Central memory CD8-positive, alpha-beta T cell (primary cell): ENCODE data around the gene ZFTA.
A peak's percentile ranks its signal among the peaks of the same experiment; 100 is the strongest.
"Not testable (repeated sequence)": the region's sequence is repeated elsewhere in the genome, so short reads cannot be mapped to it uniquely, and the experiment has no call there.

Source experiments
- ATAC-seq: fragments of 150-1000 bp; cut with Tn5 transposase; replicated peaks from 2 replicates; pipeline ENCODE4 v1.10.0; 2022; ENCODE audit warnings: mild to moderate bottlenecking, moderate FRiP score, moderate number of reproducible peaks; ENCODE audit not compliant: poor library complexity, severe bottlenecking; ENCODE audit errors: extremely low read depth
- DNase-seq, 2 donors: peaks; one replicate each; pipeline ENCODE4 v3.0.0; 2021; ENCODE audit warnings: low spot score in 2 of 2
- H3K27ac Mint-ChIP-seq: one replicate; pipeline ENCODE4 v1.8.0; 2022; ENCODE audit warnings: low read depth, mild to moderate bottlenecking, moderate library complexity, mixed read lengths
- H3K27me3 Mint-ChIP-seq: one replicate; pipeline ENCODE4 v1.8.0; 2022; ENCODE audit warnings: mixed read lengths
- H3K36me3 Mint-ChIP-seq: one replicate; pipeline ENCODE4 v1.8.0; 2022; ENCODE audit warnings: mild to moderate bottlenecking, moderate library complexity, mixed read lengths; ENCODE audit not compliant: insufficient read depth
- H3K4me1 Mint-ChIP-seq: one replicate; pipeline ENCODE4 v1.8.0; 2022; ENCODE audit warnings: mixed read lengths
- H3K4me3 Mint-ChIP-seq: one replicate; pipeline ENCODE4 v1.8.0; 2022; ENCODE audit warnings: mild to moderate bottlenecking, moderate library complexity, mixed read lengths
- H3K9me3 Mint-ChIP-seq: one replicate; pipeline ENCODE4 v1.8.0; 2022; ENCODE audit warnings: mixed read lengths

The ZFTA gene

DNA sequence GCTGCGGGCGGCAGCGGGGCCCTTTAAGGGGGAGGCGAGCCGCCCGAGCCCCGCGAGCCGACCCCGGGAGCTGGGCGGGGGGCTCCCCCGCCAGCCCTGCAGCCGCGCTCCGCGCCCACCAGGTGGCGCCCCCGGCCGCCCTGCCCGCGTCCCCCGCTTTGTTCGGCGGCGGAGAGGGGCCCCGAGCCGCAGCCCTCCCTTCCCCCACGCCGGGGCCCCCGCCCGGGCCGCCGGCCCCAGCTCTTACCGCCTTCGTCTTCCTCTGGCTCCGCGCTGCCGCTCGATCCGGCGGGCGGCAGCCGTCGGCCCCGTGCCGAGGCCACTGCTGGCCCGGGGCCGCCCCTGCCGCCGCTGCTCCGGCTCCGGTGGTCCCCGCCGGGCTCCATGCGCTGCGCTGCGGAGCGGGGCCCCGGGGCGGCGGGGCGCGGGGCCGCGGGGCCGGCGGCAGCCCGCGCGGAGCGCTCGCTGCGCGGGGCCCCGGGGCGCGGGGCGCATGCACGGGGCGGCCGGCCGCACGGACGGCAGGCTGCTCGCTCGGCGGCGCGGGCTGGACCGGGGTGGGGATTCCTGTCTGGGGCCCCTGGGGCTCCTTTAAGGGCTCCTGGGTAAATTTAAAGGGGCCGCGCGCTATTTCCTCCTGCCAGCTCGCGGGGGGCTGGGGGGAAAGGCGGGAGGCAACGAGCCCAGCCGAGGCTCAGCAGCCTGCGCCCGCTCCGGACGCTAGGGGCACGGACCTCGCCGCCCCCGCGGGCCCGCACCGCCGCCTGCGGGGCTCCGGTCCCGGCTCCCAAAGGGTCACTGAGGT lies at the start of gene ZFTA:
ZFTA (minus strand) TSS at position 539 of the 805 bp plus-strand sequence; CDS start at position 386, 153 bp downstream.
- H3K9me3 Mint-ChIP-seq, result no peaks in the 10 kb centered on the region
- DNase-seq, result peak; percentile 39 to 55

DNA sequence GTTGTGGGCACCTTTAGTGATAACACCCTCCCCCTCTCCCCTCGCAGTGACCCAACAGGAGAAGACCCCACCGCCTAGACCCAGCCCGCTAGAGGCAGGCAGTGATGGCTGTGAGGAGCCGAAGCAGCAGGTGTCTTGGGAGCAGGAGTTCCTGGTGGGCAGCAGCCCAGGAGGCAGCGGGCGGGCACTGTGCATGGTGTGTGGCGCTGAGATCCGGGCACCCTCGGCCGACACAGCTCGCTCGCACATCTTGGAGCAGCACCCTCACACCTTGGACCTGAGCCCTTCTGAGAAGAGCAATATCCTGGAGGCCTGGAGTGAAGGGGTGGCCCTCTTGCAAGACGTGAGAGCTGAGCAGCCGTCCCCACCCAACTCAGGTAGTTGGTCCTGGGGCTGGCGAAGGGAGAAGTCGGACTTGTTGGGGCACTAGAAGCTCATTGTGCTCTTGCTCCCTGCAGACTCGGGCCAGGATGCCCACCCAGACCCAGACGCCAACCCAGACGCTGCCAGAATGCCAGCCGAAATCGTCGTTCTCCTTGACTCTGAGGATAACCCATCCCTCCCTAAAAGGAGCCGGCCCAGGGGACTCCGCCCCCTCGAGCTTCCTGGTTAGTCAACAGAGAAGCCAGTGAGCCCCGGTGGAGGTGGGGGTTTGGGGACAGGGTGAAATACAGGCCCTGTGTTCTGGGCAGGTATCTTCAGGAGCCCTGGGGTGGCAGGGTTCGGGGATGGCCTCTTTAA lies 49.4 kb upstream of the ZFTA start:
- Mint-ChIP-seq H3K4me3 (no peak overlapping the region), H3K4me1 (peaks cover 9% of the 10 kb centered on the region), H3K36me3 (peaks cover 31% of the 10 kb centered on the region), H3K27me3 (no peaks in the 10 kb centered on the region), H3K27ac (peak overlapping the region; percentile 9), H3K9me3 (no peaks in the 10 kb centered on the region)
- ATAC-seq (no peak), DNase-seq (no peak)

More for the DNA sequence above, at the start of gene ZFTA:
- peaks cover 6% of the 10 kb centered on the region for H3K36me3 Mint-ChIP-seq
- peak; percentile 61 for ATAC-seq
- peaks cover 10% of the 10 kb centered on the region for H3K27me3 Mint-ChIP-seq
- H3K4me3 Mint-ChIP-seq, result peak within 1 kb of the TSS; percentile 99
- peaks cover 9% of the 10 kb centered on the region for H3K4me1 Mint-ChIP-seq
- H3K27ac Mint-ChIP-seq, result peak within 1 kb of the TSS; percentile 96

DNA sequence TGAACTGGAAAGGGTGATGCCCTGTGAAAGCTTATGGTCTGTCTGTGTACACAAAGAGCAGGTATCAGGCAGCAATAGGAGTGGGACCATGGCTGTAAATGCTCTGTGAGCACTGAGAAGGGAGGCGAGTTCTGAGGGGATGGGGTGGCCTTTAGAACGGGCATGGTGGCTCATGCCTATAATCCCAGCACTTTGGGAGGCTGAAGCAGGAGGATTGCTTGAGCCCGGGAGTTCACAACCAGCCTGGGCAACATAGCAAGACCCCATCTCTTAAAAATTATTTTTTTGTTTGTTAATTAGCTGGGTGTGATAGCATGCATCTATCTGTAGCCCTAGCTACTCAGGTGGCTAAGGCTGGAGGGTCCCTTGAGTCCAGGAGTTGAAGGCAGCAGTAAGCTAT lies 48.2 kb upstream of the ZFTA start:
- H3K36me3 Mint-ChIP-seq, result peaks cover 21% of the 10 kb centered on the region
- no peak overlapping the region for H3K27ac Mint-ChIP-seq
- no peak overlapping the region for H3K4me3 Mint-ChIP-seq
- no peaks in the 10 kb centered on the region for H3K9me3 Mint-ChIP-seq
- no peaks in the 10 kb centered on the region for H3K27me3 Mint-ChIP-seq
- DNase-seq (no peak), ATAC-seq (no peak)
- peaks cover 9% of the 10 kb centered on the region for H3K4me1 Mint-ChIP-seq

DNA sequence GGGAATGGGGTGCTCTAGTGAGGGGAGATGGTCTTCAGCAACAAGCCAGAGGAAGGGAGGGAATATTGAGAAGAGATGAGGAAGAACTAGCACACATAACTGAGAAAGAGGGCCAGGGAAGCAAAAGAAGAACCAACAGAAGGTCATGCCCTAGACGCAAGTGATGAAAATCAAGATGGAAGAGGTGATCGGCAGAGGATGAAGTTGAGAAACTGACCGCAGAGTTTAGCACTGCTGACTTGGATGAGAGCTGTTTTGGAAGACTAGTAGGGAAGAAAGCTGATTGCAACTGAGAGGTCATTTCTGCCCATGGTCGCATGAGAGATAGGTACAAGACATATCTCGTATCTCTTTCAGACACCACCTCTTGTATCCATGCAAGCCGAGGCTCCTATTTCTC lies 47.6 kb upstream of the ZFTA start:
- Mint-ChIP-seq H3K4me3 (no peak overlapping the region), H3K27ac (no peak overlapping the region), H3K9me3 (no peaks in the 10 kb centered on the region), H3K36me3 (peaks cover 17% of the 10 kb centered on the region), H3K4me1 (peaks cover 9% of the 10 kb centered on the region), H3K27me3 (no peaks in the 10 kb centered on the region)
- ATAC-seq (no peak), DNase-seq (no peak)

DNA sequence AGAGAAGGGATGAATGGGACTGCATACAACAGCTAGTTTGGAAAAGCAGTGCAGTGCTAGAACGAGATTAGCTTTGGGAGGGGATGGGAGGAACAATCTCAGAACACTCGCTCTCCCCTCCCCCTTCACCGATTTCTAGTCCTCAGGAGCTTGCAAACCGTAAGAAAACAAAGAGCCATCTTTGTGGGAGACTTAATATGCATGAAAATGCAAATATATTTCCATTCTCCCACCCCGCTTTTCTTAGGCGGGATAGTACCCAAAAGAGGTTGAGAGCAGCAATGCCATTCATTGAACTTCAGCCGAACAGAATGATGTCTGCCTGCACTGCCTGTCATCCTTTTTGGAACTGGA lies 45.8 kb upstream of the ZFTA start:
- H3K27me3 Mint-ChIP-seq, result no peaks in the 10 kb centered on the region
- no peak overlapping the region for H3K27ac Mint-ChIP-seq
- H3K4me3 Mint-ChIP-seq, result peak overlapping the region; percentile 69
- H3K9me3 Mint-ChIP-seq, result no peaks in the 10 kb centered on the region
- no peak for DNase-seq
- H3K36me3 Mint-ChIP-seq, result peaks cover 2% of the 10 kb centered on the region
- H3K4me1 Mint-ChIP-seq, result peaks cover 9% of the 10 kb centered on the region
- no peak for ATAC-seq

DNA sequence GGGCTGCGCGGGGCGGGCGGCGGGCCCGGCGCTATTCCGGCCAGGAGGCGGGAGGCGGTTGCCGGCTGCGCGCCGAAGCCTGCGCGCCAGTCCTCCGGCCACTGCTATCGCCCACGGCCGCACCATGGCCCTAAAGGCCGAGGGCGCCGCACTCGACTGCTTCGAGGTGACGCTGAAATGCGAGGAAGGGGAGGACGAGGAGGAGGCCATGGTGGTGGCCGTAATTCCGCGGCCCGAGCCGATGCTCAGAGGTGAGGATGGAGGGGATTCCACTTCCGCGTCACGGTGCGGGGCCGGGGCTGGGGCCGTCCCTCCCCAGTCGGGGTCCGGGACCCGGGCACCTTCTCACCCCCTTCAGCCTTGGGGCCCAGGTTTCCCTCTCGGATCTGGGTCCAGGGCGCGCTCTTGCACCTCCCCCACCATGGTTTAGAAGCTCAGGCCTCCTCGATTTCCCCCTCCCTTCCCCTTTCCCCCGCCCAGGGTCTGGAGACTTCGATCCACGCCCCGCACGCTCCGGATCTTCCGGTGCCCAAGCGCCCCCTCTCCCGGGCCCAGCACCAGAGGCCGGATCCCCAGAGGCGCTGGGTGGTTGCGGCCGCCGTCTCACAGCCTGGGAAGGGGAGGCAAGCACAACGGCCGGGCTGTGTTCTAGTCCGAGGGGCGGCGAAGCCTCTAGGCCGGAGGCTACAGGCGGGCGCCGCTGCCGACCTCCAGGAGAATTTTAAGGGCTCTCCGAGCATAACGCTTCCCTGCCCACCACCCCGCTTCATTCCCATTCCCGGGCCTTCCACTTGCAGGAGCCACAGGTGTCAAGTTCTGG lies 45.2 kb upstream of the ZFTA start:
- Mint-ChIP-seq H3K27ac (no peak overlapping the region), H3K9me3 (no peaks in the 10 kb centered on the region), H3K4me1 (peaks cover 9% of the 10 kb centered on the region), H3K36me3 (peaks cover 2% of the 10 kb centered on the region), H3K27me3 (no peaks in the 10 kb centered on the region), H3K4me3 (peak overlapping the region; percentile 69)
- ATAC-seq, result peak; percentile 29
- no peak for DNase-seq

DNA sequence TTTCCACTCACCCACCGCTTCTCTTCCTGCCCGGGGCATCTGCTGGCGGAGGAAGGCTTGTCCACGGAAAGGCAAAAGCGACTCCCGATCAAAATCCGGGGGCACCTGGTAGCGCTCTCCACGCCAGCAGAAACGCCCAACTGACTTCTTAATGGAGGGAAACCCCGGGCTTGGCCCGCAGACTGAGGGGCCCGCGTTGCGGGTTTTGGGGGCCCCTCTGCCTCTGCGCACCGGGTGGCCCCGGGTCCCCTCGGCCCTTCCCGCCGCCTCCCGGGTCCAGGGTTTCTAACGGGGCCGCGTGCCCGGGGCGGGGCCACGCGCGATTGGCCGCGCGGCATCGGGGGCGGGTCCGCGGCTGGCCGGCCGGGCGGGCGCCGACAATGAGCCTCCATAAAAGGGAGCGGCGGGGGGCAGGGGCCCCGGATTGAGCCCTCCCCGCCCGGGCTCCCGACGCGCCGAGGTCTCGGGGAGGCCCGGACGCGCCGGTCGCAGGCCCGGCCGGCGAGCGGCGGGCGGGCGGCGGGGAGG lies 44.5 kb upstream of the ZFTA start, which contains the start of gene SPINDOC:
SPINDOC (plus strand) TSS at position 422 of the 528 bp plus-strand sequence. CDS start 231 bp downstream, outside the sequence.
- ATAC-seq (peak; percentile 85), DNase-seq (peak; percentile 33 to 34)
- Mint-ChIP-seq H3K27ac (no peak within 1 kb of the TSS), H3K4me3 (peak within 1 kb of the TSS; percentile 69), H3K9me3 (no peaks in the 10 kb centered on the region), H3K27me3 (no peaks in the 10 kb centered on the region), H3K36me3 (peaks cover 2% of the 10 kb centered on the region), H3K4me1 (peaks cover 9% of the 10 kb centered on the region)

DNA sequence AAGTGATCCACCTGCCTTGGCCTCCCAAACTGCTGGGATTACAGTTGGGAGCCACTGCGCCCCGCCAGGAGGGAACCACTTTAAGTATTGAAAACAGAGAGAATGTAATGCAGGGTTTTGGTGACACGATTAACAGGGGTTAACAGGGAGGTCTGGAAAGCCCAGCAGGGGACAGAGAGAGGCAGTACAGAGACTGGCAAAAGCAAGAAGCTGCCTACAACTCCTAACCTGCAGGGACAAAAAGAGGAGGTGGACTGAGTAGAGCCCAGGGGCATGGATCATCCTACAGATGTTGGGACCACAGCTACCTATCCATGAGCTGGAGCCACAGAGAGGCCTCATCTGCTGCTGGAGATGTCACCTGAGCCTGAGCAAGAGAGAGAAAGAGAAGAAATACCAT lies 42.9 kb upstream of the ZFTA start:
- no peaks in the 10 kb centered on the region for H3K27me3 Mint-ChIP-seq
- no peaks in the 10 kb centered on the region for H3K9me3 Mint-ChIP-seq
- no peak for ATAC-seq
- peak overlapping the region; percentile 69 for H3K4me3 Mint-ChIP-seq
- H3K36me3 Mint-ChIP-seq, result no peaks in the 10 kb centered on the region
- no peak for DNase-seq
- H3K27ac Mint-ChIP-seq, result no peak overlapping the region
- peaks cover 9% of the 10 kb centered on the region for H3K4me1 Mint-ChIP-seq

DNA sequence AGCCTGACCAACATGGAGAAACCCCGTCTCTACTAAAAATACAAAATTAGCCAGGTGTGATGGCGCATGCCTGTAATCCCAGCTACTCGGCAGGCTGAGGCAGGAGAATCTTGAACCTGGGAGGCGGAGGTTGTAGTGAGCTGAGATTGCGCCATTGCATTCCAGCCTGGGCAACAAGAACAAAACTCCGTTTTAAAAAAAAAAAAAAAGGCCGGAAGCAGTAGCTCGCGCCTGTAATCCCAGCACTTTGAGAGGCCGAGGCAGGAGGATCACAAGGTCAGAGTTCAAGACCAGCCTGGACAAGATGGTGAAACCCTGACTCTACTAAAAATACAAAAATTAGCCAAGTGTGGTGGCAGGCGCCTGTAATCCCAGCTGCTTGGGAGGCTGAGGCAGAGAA lies 41.8 kb upstream of the ZFTA start:
- not testable (repeated sequence) for H3K27ac Mint-ChIP-seq, H3K4me3 Mint-ChIP-seq, ATAC-seq, H3K9me3 Mint-ChIP-seq, DNase-seq, H3K27me3 Mint-ChIP-seq, H3K4me1 Mint-ChIP-seq, H3K36me3 Mint-ChIP-seq

DNA sequence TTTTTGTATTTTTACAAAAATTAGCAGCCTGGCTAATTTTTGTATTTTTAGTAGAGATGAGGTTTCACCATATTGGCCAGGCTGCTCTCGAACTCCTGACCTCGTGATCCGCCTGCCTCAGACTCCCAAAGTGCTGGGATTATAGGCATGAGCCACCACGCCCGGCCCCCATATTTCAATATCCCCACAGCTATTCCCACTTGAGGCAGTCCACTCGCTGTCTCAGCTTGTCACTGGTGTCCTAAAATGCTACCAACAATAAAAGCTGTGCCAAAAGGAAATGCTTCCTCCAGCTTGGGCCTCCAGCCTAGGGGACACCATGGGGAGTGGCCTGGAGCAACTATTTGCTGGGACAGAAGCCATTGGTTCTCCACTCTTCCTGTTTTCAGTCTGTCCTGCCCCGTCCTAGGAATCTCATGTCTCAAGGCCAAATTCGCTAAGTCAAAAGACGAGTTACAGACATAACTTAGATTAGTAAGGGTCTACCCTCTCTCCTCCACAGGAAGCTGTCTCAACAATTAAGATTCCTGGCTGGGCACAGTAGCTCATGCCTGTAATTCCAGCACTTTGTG lies 37.4 kb upstream of the ZFTA start:
- Mint-ChIP-seq H3K36me3 (no peaks in the 10 kb centered on the region), H3K27ac (no peak overlapping the region), H3K4me1 (no peaks in the 10 kb centered on the region), H3K4me3 (no peak overlapping the region), H3K27me3 (no peaks in the 10 kb centered on the region), H3K9me3 (no peaks in the 10 kb centered on the region)
- DNase-seq (no peak), ATAC-seq (no peak)

DNA sequence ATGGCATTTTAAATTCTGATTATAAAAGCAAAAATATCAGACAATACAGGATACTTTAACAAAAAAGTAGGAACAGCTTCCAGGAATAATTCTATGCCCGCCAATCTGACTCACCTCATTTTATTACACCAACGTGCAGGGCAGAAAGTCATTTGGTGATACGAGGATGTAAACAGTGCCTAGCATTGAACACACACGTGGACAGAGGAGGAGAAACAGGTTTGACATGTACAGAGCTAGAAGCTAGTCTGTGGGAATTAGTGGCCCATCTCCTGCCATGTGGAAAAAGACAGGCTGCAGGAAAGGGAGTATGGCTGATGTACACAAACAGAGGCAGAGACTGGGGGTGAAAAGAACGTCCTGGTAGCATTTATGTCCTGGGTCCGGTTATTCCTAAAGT lies 35.7 kb upstream of the ZFTA start:
- ATAC-seq (no peak), DNase-seq (no peak)
- H3K27me3 Mint-ChIP-seq, result no peaks in the 10 kb centered on the region
- H3K27ac Mint-ChIP-seq, result no peak overlapping the region
- H3K9me3 Mint-ChIP-seq, result no peaks in the 10 kb centered on the region
- no peak overlapping the region for H3K4me3 Mint-ChIP-seq
- no peaks in the 10 kb centered on the region for H3K36me3 Mint-ChIP-seq
- H3K4me1 Mint-ChIP-seq, result no peaks in the 10 kb centered on the region
